DMS 273 (cell line): ENCODE results near the gene PRRG1.
"Not testable (repeated sequence)": the region's sequence is repeated elsewhere in the genome, so short reads cannot be mapped to it uniquely, and the experiment has no call there.

Experiments used
- DNase-seq: peaks from one replicate; lab custom pipeline; 2025; ENCODE audit not compliant: unreplicated experiment; lab: John Stamatoyannopoulos, UW

PRRG1 gene

GRCh38 chrX:37349221-37350033 is at the start of gene PRRG1:
PRRG1 (plus strand) TSS chrX:37349364; CDS start chrX:37406250, 56,886 bp downstream.
- DNase-seq: peak; percentile 94

DNA sequence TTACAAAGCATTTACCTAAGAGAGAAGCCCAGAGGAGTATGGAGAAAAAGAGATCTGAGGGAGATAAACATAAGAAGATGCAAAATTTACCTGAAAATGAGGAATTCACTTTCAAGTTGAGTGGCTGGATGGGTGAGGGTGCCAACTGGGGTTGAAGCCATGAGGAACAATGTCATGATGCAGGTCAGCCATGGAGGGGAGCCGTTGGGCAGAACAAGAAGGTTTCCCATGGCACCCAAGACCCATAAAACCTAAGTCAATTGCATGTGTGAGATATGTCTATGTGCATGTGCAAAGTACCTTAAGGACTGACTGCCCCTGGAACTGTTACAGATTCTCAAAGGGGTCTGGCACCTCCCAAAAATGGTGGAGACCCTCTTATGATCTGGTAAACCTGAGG is 46.6 kb upstream of the PRRG1 start:
- peak; percentile 59 for DNase-seq

DNA sequence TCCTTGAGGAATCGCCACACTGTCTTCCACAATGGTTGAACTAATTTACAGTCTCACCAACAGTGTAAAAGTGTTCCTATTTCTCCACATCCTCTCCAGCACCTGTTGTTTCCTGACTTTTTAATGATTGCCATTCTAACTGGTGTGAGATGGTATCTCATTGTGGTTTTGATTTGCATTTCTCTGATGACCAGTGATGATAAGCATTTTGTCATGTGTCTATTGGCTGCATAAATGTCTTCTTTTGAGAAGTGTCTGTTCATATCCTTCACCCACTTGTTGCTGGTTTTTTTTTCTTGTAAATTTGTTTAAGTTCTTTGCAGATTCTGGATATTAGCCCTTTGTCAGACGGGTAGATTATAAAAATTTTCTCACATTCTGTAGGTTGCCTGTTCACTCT is 43.9 kb upstream of the PRRG1 start:
- not testable (repeated sequence) for DNase-seq

DNA sequence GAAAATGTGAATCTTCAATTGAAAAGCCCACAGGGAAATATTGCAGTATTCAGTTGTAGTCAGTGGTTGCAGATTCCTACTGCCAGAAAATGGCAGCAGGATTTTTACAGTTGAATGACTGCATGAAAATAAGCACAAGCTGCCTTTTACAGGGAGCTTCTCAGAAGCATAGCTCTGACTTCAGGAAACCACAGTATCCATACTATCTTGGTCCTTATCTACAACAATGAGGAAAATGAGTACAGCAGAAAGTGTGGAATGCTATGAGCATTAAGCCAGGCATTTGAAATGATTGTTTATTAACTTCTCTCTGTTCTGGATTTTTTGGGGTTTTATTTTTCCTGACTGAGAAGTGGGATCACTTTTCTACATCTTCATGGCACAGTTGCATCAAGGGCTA is 34.6 kb upstream of the PRRG1 start:
- no peak for DNase-seq

DNA sequence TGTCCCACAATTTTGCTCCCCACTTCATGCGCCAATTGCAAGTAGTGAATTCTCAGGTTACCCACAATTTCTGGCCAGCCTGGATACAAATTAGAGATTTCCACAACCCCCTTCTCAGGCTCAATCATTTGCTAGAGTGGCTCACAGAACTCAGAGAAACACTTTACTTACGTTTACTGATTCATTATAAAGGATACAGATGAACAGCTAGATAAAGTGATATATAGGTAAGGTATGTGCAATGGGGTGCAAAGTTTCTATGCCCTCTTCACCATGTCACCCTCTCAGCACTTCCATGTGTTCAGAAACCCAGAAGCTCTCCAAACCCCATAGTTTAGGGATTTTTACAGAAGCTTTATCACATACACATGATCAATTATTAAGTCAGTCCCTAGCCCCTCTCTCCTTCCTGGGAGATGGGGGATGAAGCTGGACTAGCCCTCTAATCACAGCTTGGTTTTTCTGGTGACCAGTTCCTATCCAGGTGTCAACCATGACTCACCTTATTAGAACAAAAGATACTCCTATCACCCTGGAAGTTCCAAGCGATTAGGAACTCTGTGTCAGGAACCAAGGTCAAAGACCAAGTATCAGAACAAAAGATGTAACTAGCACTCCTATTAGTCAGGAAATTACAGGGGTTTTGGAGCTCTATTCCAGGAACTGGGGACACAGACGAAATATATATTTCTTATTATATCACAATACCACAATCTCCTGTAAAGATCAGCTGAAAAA is 33.5 kb upstream of the PRRG1 start:
- no peak for DNase-seq

GRCh38 chrX:37320541-37321203 is 28.5 kb upstream of the PRRG1 start:
- no peak for DNase-seq

GRCh38 chrX:37330642-37331041 is 18.5 kb upstream of the PRRG1 start:
- DNase-seq: no peak

GRCh38 chrX:37331546-37331945 is 17.6 kb upstream of the PRRG1 start:
- no peak for DNase-seq

DNA sequence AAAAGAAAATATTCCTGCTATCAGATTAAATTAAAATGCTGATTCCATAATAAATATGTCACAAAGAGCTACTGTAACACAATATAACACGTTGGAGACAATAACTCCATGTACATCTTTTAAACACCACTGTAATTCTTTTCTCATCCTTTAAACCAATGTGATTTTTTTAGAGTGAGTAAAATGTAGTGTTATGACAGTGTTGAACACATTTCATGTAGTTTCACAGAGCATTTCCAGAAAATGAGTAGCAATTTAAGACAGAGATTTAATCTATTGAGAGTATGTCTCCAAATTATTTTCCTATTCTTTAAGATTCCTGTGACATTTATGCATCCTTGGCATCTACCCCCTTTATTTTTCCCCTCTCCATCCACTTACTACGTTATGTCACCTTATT is 17.1 kb upstream of the PRRG1 start:
- DNase-seq: no peak

- DNase-seq: no peak
These were observed 16.0 kb upstream of the PRRG1 start for GRCh38 chrX:37332987-37333658.

GRCh38 chrX:37347420-37347819 is 1.7 kb upstream of the PRRG1 start:
- DNase-seq: no peak

DNA sequence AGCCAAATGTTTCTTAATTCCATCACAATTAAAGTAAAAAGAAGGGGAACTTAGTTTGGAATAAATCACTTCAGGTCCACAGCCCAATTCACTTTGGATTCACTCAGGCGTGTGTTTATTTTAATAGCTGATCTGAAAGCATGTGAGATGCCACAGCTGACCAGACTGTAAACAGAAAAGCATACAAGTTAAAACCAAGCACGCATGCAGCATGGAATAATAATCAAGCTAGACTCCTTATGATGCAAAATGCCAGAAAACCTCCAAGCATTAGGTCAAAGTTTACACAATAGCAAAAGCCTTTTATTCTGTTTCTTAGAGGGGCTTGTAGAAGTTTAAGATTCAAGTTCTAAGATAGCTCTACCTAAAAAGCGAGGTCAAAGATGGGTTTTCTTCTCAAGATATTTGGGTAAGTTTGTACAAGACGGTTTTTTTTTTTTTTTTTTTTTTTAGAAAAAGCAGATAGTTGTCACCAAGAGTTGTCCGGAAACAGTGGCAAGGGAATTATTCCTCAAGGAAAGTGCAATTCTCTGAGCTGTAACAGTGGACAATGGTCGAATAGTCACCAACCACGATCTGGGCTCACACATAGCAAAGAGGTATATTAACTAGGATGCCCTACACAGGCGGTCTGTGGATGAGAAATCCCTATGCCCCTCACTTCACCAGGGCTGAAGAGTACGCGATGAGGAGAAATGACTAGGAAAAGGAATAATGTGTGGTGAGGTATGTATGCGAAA is 763 bp upstream of the PRRG1 start:
- DNase-seq: peak; percentile 22

DNA sequence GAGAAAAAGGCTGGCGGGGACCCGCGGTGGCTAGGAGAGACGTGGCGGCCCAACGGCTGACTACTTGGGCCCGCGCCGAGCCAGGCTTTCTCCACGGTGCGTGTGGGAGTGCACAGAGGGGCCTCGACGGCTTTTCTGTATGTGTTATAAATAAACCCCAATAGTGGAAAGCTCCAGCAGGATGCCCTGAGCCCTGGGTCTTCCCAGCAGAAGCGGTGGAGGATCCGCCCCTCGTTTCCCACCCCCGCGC is 268 bp upstream of the PRRG1 start:
- no peak for DNase-seq

GRCh38 chrX:37350034-37350365 is 836 bp downstream of the PRRG1 start:
- DNase-seq: peak; percentile 60

GRCh38 chrX:37353646-37354045 is 4.5 kb downstream of the PRRG1 start:
- no peak for DNase-seq

DNA sequence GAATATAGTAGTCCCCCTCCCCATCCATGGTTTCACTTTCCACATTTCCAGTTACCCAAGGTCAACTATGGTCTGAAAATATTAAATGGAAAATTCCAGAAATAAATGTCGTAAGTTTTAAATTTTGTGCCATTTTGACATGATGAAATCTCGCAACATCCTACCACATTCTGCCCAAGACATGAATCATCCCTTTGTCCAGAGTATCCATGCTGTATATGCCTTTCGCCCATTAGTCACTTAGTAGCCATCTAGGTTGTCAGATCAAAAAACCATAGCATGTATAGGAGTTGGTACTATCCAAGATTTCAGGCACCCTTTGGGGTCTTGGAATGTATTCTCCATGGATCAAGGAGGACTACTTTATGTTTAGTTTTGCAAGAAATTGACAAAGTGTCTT is 8.3 kb downstream of the PRRG1 start:
- DNase-seq: no peak

DNA sequence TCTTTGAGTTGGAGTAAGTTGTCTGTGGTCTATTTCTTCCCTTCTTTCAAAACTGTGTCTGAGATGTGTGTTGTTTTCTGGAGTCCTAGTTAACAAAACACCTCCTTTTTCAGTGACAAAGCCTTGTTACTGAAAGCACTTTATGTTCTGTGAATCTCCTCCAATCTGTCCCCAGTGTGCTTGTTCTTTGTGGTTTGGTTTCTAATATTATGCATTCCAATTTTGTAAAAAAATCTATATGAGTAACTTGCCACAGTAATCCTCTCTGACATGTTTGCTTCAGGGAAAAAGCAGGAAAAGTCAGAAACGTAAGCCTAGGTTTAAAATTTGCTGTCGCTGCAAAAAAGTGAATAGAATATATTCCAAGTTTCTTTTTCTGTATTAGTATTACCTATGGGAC is 12.4 kb downstream of the PRRG1 start:
- DNase-seq: no peak

DNA sequence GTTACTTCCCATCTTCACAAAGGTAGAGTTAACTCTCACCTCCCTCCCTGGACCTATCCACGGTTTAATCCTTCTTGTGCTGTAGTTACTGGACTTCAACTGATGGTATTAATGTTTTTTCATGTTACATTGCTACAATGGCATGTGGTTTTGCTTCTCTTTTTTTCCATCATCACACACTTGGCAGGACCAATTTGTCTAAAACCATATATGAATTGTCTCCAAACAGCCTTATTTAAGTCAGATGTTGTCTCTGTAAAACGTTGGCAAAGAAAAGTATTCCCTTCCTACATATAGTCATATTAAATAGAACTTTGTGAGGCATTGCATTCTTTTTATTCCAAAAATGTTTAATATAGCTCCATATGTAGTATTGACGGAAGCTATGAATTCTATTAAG is 15.5 kb downstream of the PRRG1 start:
- DNase-seq: no peak

DNA sequence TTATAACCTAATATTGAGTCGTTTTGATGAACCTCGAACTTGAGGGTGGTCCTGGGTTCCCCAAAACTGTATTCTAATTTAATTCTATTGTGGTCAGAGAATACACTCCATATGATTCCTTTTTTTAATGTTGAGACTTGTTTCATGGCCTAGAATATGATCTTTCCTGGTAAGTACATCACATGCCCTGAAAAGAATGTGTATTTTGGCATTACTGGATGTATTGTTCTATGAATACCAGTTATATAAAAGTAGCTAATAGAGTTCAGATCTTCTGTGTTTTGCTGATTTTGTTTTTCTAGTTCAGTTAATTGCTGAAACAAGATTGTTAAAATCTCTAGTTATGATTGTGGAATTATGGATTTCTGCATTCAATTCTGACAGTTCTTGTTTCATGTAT is 18.8 kb downstream of the PRRG1 start:
- no peak for DNase-seq

GRCh38 chrX:37370499-37371141 is 21.5 kb downstream of the PRRG1 start:
- no peak for DNase-seq

- DNase-seq: no peak
These were observed 22.4 kb downstream of the PRRG1 start for GRCh38 chrX:37371578-37371991.
